SK-N-MC (cell line): ENCODE measurements around the gene RBM12.

Experiments
- DNase-seq: peaks from one replicate; pipeline ENCODE4 v3.0.0-alpha.2; 2011; ENCODE audit warnings: low read depth, low spot score
- H3K27ac ChIP-seq: fragments of 200-600 bp; sonication (generic); 2 replicates; pipeline ENCODE4 v1.5.1; 2016; ENCODE audit warnings: mixed run types
- H3K36me3 ChIP-seq: fragments of 200-600 bp; sonication (generic); 2 replicates; pipeline ENCODE4 v1.6.1; 2017; ENCODE audit warnings: antibody characterized with exemption, low read length, mixed read lengths; ENCODE audit not compliant: insufficient read depth
- H3K4me3 ChIP-seq: fragments of 200-600 bp; sonication (generic); 2 replicates; pipeline ENCODE4 v1.5.1; 2016
- H3K9ac ChIP-seq: fragments of 200-600 bp; sonication (generic); 2 replicates; pipeline ENCODE4 v1.8.0; 2017; ENCODE audit warnings: mixed run types, mixed read lengths; ENCODE audit not compliant: insufficient read length
- H3K9me3 ChIP-seq: fragments of 200-600 bp; sonication (generic); 2 replicates; pipeline ENCODE4 v1.6.1; 2017; ENCODE audit warnings: low read depth, mild to moderate bottlenecking, antibody characterized with exemption, low read length, moderate library complexity, mixed read lengths
- EZH2 ChIP-seq: fragments of 200-600 bp; sonication (generic); IDR thresholded peaks from one replicate; pipeline ENCODE4 v1.6.1; 2017; ENCODE audit warnings: antibody characterized with exemption
- FOXP2 ChIP-seq: optimal IDR thresholded peaks from 2 replicates; pipeline ENCODE3; 2011; ENCODE audit warnings: mild to moderate bottlenecking, moderate library complexity; ENCODE audit not compliant: insufficient read depth; ENCODE audit errors: extremely low read length, control extremely low read depth
- POLR2AphosphoS5 ChIP-seq: IDR thresholded peaks from 2 replicates; pipeline ENCODE4 v1.6.1; 2012; ENCODE audit warnings: mild to moderate bottlenecking, low read depth, low read length, borderline replicate concordance

RBM12 gene

GRCh38 chr20:35611482-35611881, 53.2 kb downstream of the RBM12 start:
- DNase-seq: no peak
- no peak for TF ChIP-seq FOXP2
- TF ChIP-seq EZH2: no peak
- TF ChIP-seq POLR2AphosphoS5: no peak
- H3K9me3 ChIP-seq: no peaks in the 10 kb centered on the region
- no peak overlapping the region for H3K9ac ChIP-seq
- H3K4me3 ChIP-seq: no peak overlapping the region
- no peaks in the 10 kb centered on the region for H3K36me3 ChIP-seq
- H3K27ac ChIP-seq: no peak overlapping the region

GRCh38 chr20:35610833-35611427, 53.8 kb downstream of the RBM12 start:
- no peak overlapping the region for H3K9ac ChIP-seq
- no peaks in the 10 kb centered on the region for H3K9me3 ChIP-seq
- no peak for TF ChIP-seq EZH2
- TF ChIP-seq FOXP2: no peak
- TF ChIP-seq POLR2AphosphoS5: no peak
- H3K4me3 ChIP-seq: no peak overlapping the region
- no peak overlapping the region for H3K27ac ChIP-seq
- DNase-seq: no peak
- H3K36me3 ChIP-seq: no peaks in the 10 kb centered on the region

DNA sequence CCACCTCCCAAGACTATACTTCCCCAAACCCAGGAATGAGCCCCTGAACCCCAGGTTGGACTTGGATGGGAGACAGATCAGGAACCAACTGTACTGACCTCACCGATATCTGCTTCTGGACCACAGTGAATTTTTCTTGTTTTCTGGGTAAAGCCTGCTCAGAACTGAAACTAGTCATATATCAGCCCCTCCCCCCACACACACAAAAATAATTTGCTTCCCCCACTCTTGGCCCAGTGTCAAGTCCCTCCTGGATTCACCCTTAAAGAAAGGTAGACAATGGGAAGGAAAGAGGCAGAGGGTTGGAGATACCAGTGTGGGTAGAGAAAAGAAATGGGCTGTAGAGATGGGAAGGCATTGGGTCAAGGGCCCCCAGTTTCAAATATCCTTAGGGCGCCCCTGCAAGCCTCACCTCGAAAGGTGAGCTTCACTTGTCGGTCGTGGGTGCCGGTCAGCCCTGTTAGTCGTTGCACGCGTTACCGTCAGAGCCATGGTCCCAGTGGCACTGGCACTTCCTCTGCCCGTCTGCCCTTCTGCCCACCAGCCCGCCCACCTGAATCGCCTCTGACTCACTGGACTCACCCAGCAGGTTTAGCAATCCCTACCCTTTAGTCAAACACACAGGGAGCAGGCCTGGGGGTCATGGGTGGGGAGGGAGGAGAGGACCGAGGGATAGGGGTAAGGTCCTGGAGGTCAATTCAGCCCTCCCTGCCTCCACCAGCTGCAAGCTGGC, 57.5 kb downstream of the RBM12 start:
- Histone ChIP-seq H3K9ac (no peak overlapping the region), H3K36me3 (no peaks in the 10 kb centered on the region), H3K27ac (no peak overlapping the region), H3K9me3 (no peaks in the 10 kb centered on the region), H3K4me3 (no peak overlapping the region)
- no peak for DNase-seq
- TF ChIP-seq FOXP2: no peak
- no peak for TF ChIP-seq EZH2
- no peak for TF ChIP-seq POLR2AphosphoS5

GRCh38 chr20:35606127-35606526, 58.6 kb downstream of the RBM12 start:
- Histone ChIP-seq H3K9ac (no peak overlapping the region), H3K36me3 (no peaks in the 10 kb centered on the region), H3K4me3 (no peak overlapping the region), H3K27ac (no peak overlapping the region), H3K9me3 (no peaks in the 10 kb centered on the region)
- no peak for DNase-seq
- TF ChIP-seq POLR2AphosphoS5 (no peak), EZH2 (no peak), FOXP2 (no peak)

- no peak overlapping the region for H3K27ac ChIP-seq
- no peak for DNase-seq
- no peak for TF ChIP-seq EZH2
- TF ChIP-seq POLR2AphosphoS5: no peak
- TF ChIP-seq FOXP2: no peak
These were observed 60.3 kb downstream of the RBM12 start for GRCh38 chr20:35604449-35604747.

DNA sequence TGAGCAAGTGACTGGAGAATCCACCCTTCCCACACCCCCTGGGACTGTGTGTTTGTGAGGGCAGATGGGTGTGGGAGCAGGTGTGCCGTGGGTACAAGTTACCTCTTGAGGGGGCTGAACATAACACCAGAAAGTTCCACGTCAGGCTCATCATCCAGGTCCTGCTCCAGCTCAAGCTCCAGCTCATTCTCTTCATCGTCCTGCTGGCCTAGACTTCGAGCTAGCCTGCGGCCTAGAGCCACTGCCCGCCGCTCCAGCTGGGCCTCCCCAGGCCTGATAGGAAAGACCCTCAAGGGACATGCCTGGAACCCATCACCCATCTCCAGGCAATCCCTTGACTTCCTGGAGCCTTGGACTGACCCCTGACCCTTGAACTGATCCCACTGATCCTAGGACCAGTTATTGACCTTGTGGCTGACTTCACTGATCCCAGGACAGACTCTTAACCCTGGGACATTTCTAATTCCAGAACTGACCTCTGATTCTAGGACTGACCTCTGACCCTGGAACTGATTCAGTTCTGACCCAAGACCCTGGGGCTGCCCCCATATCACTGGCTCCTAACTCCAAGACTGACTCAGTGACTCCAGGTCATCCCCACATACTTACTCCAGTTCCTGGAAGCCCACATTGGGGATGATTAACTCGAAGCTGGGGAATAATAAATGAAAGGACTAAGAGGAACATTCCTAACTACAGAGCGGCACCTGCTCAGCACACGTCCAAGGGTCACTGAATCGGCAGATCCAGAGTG, 60.8 kb downstream of the RBM12 start:
- Histone ChIP-seq H3K9ac (no peak overlapping the region), H3K36me3 (no peaks in the 10 kb centered on the region), H3K27ac (no peak overlapping the region), H3K9me3 (no peaks in the 10 kb centered on the region), H3K4me3 (no peak overlapping the region)
- no peak for TF ChIP-seq POLR2AphosphoS5
- TF ChIP-seq EZH2: no peak
- TF ChIP-seq FOXP2: no peak
- DNase-seq: no peak

More at GRCh38 chr20:35604449-35604747, 60.3 kb downstream of the RBM12 start:
- H3K9me3 ChIP-seq: no peaks in the 10 kb centered on the region
- no peak overlapping the region for H3K9ac ChIP-seq
- H3K4me3 ChIP-seq: no peak overlapping the region
- no peaks in the 10 kb centered on the region for H3K36me3 ChIP-seq

- no peak overlapping the region for H3K4me3 ChIP-seq
- H3K9me3 ChIP-seq: no peaks in the 10 kb centered on the region
- no peak for TF ChIP-seq FOXP2
- TF ChIP-seq EZH2: no peak
- TF ChIP-seq POLR2AphosphoS5: no peak
- no peak for DNase-seq
- H3K27ac ChIP-seq: no peak overlapping the region
- no peak overlapping the region for H3K9ac ChIP-seq
- H3K36me3 ChIP-seq: no peaks in the 10 kb centered on the region
These were observed 61.7 kb downstream of the RBM12 start for GRCh38 chr20:35602851-35603495.

DNA sequence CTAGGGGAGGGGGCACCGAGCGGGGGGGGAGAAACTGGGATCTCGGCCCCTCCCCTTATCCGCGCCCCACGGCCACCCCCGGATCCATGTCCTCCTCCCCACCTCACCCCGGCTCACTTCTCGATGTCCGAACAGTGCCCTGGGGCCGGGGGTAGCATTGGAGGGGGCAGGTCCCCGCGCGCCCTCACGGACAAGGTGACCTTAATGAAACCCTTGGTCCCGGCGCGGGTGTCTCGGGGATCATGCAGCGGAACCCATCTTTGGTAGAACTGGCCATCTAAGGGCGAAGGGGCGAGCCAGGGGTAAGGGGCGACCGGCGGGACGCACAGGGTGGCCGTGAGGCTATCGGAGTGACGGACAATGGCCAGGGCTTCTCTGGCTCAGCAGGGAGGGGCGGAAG, 62.7 kb downstream of the RBM12 start:
- no peaks in the 10 kb centered on the region for H3K36me3 ChIP-seq
- H3K9ac ChIP-seq: peak overlapping the region; percentile 55
- no peak for DNase-seq
- no peak for TF ChIP-seq POLR2AphosphoS5
- TF ChIP-seq FOXP2: no peak
- TF ChIP-seq EZH2: no peak
- H3K4me3 ChIP-seq: peak overlapping the region; percentile 76
- H3K27ac ChIP-seq: no peak overlapping the region
- H3K9me3 ChIP-seq: no peaks in the 10 kb centered on the region
